Loucy (cell line): Measurements from ENCODE around the gene AIMP1.
A peak's percentile ranks its signal among the peaks of the same experiment; 100 is the strongest.

Source experiments
- H2AFZ ChIP-seq: fragments of 200-600 bp; sonication (generic); 2 replicates; pipeline ENCODE4 v1.6.0; 2016; ENCODE audit warnings: antibody characterized with exemption, mild to moderate bottlenecking, low read length, moderate library complexity
- H3F3A ChIP-seq: fragments of 200-600 bp; 2 replicates; pipeline ENCODE4 v1.6.0; 2016; ENCODE audit warnings: antibody characterized with exemption, low read depth, mild to moderate bottlenecking
- H3K27me3 ChIP-seq: fragments of 200-600 bp; sonication (generic); 2 replicates; pipeline ENCODE4 v1.6.1; 2014; ENCODE audit warnings: low read length, mild to moderate bottlenecking; ENCODE audit not compliant: insufficient read depth, poor library complexity, severe bottlenecking
- H3K36me3 ChIP-seq: fragments of 200-600 bp; sonication (generic); 2 replicates; pipeline ENCODE4 v1.6.1; 2016; ENCODE audit warnings: low read length; ENCODE audit not compliant: insufficient read depth
- H3K4me1 ChIP-seq: fragments of 200-600 bp; sonication (generic); 2 replicates; pipeline ENCODE4 v1.5.1; 2014; ENCODE audit warnings: low read length, mild to moderate bottlenecking; ENCODE audit not compliant: insufficient read depth, poor library complexity, severe bottlenecking
- H3K4me2 ChIP-seq: fragments of 200-600 bp; sonication (generic); 2 replicates; pipeline ENCODE4 v1.6.0; 2014; ENCODE audit warnings: antibody characterized with exemption, low read length, low read depth, mild to moderate bottlenecking; ENCODE audit not compliant: poor library complexity, severe bottlenecking
- H3K4me3 ChIP-seq: fragments of 200-600 bp; sonication (generic); 2 replicates; pipeline ENCODE4 v1.5.1; 2014; ENCODE audit warnings: low read length, mild to moderate bottlenecking, mixed read lengths; ENCODE audit not compliant: poor library complexity, severe bottlenecking
- H3K79me2 ChIP-seq: fragments of 200-600 bp; sonication (generic); 2 replicates; pipeline ENCODE4 v1.6.1; 2014; ENCODE audit warnings: low read length; ENCODE audit not compliant: insufficient read depth
- H3K9ac ChIP-seq: fragments of 200-600 bp; sonication (generic); 2 replicates; pipeline ENCODE4 v1.6.0; 2014; ENCODE audit warnings: mild to moderate bottlenecking, low read depth, low read length, moderate library complexity; ENCODE audit not compliant: poor library complexity, severe bottlenecking
- H3K9me2 ChIP-seq: fragments of 200-600 bp; sonication (generic); replicated peaks from 2 replicates; pipeline ENCODE4 v1.6.1; 2016; ENCODE audit warnings: low read depth, low read length, mixed read lengths
- H3K9me3 ChIP-seq: fragments of 200-600 bp; sonication (generic); 2 replicates; pipeline ENCODE4 v1.6.1; 2014; ENCODE audit warnings: mild to moderate bottlenecking, antibody characterized with exemption, low read length, low read depth; ENCODE audit not compliant: insufficient read depth
- H4K20me1 ChIP-seq: fragments of 200-600 bp; sonication (generic); 2 replicates; pipeline ENCODE4 v1.6.0; 2014; ENCODE audit warnings: antibody characterized with exemption, low read length, mild to moderate bottlenecking; ENCODE audit not compliant: insufficient read depth, poor library complexity, severe bottlenecking
- CTCF ChIP-seq: fragments of 200-600 bp; sonication (generic); conservative IDR thresholded peaks from 2 replicates; pipeline ENCODE4 v1.5.1; 2014; ENCODE audit warnings: mild to moderate bottlenecking, antibody characterized with exemption, low read length
- EZH2phosphoT487 ChIP-seq: fragments of 200-600 bp; IDR thresholded peaks from 2 replicates; pipeline ENCODE4 v1.6.1; 2018; ENCODE audit warnings: antibody characterized with exemption, mild to moderate bottlenecking, moderate library complexity, borderline replicate concordance

The AIMP1 gene

DNA sequence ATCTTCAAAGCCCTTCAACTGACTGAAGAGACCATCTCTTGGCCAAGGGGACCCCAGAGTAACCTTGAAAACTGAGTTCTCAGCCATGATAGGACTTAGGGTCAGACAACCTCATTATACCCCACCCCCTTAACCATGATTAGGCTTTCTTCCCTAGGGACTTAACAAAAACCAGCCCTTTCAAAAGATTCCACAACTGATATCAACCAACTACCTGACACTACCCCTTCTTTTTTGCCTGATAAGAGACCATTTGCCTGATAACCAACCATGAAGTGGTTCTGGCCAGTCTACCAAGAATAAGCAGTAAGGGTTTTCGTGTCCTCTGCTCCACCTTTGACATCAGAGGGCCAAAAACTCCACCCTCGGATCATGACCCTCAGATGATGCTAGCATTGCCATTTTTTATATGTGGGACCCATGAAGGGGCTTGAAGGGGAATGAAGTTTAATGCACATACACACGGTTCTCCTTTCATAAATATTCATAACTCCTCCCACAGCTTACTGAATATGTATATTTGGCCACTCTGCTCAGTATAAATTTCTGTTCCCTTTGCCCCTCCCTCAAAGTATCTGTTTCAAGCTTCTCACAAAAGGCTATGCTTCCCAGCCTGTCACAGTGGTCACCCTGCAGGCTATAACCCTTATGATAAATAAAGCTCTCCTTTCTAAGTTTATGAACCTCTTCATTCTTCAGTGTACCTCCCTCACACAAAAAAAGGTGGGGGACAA, 12.6 kb upstream of the AIMP1 start:
- Histone ChIP-seq H3K36me3 (peaks cover 3% of the 10 kb centered on the region; the same call in 1 of the 2 replicates), H3F3A (no peaks in the 10 kb centered on the region), H3K79me2 (no peaks in the 10 kb centered on the region), H4K20me1 (no peaks in the 10 kb centered on the region), H3K4me2 (peak overlapping the region; percentile 19), H3K27me3 (no peaks in the 10 kb centered on the region), H3K9me2 (no peaks in the 10 kb centered on the region), H3K9me3 (no peaks in the 10 kb centered on the region), H3K4me1 (peaks cover 10% of the 10 kb centered on the region), H3K9ac (no peak overlapping the region), H2AFZ (no peak overlapping the region), H3K4me3 (no peak overlapping the region)
- TF ChIP-seq EZH2phosphoT487 (no peak), CTCF (no peak)

- no peak for TF ChIP-seq CTCF
- TF ChIP-seq EZH2phosphoT487: no peak
- no peak overlapping the region for H2AFZ ChIP-seq
- no peak overlapping the region for H3K4me3 ChIP-seq
- H3F3A ChIP-seq: no peaks in the 10 kb centered on the region
- peaks cover 3% of the 10 kb centered on the region; the same call in 1 of the 2 replicates for H3K36me3 ChIP-seq
- H3K79me2 ChIP-seq: no peaks in the 10 kb centered on the region
- no peaks in the 10 kb centered on the region for H3K9me2 ChIP-seq
- H4K20me1 ChIP-seq: no peaks in the 10 kb centered on the region
- no peaks in the 10 kb centered on the region for H3K9me3 ChIP-seq
- H3K9ac ChIP-seq: no peak overlapping the region
- H3K4me1 ChIP-seq: peaks cover 10% of the 10 kb centered on the region
- H3K4me2 ChIP-seq: no peak overlapping the region
- H3K27me3 ChIP-seq: no peaks in the 10 kb centered on the region
Observed at GRCh38 chr4:106304632-106305031, 11.7 kb upstream of the AIMP1 start.

GRCh38 chr4:106305435-106306055, 10.8 kb upstream of the AIMP1 start:
- no peaks in the 10 kb centered on the region for H4K20me1 ChIP-seq
- no peaks in the 10 kb centered on the region for H3F3A ChIP-seq
- H2AFZ ChIP-seq: no peak overlapping the region
- no peaks in the 10 kb centered on the region for H3K9me2 ChIP-seq
- no peak for TF ChIP-seq EZH2phosphoT487
- no peak for TF ChIP-seq CTCF
- no peak overlapping the region for H3K4me2 ChIP-seq
- H3K79me2 ChIP-seq: no peaks in the 10 kb centered on the region; the same call in 1 of the 2 replicates
- H3K9ac ChIP-seq: no peak overlapping the region
- no peaks in the 10 kb centered on the region for H3K27me3 ChIP-seq
- H3K4me3 ChIP-seq: no peak overlapping the region
- H3K9me3 ChIP-seq: no peaks in the 10 kb centered on the region
- peaks cover 14% of the 10 kb centered on the region for H3K4me1 ChIP-seq
- H3K36me3 ChIP-seq: 0 out of 2 replicates have a peak, but pooled peaks cover 3% of the 10 kb centered on the region
